GM10248 (cell line): Measurements from ENCODE around the gene ANXA7.
A peak's percentile ranks its signal among the peaks of the same experiment; 100 is the strongest.
"Not testable (repeated sequence)": the region's sequence is repeated elsewhere in the genome, so short reads cannot be mapped to it uniquely, and the experiment has no call there.

Source experiments
- CTCF ChIA-PET: fragments of 300-600 bp; sonication (Branson Sonifier 250); formaldehyde crosslinking; extraction: SDS; loops from one replicate; lab custom pipeline; 2021; ENCODE audit warnings: antibody characterized with exemption; lab: Yijun Ruan, JAX
- POLR2A ChIA-PET: fragments of 350-650 bp; sonication (Branson Sonifier 250); formaldehyde crosslinking; extraction: SDS; loops from one replicate; lab custom pipeline; 2020; ENCODE audit warnings: antibody characterized with exemption; lab: Yijun Ruan, JAX
- DNase-seq: peaks from one replicate; pipeline ENCODE4 v3.0.0; 2012; ENCODE audit errors: extremely low spot score
- CTCF ChIP-seq: IDR thresholded peaks from 2 replicates; pipeline ENCODE4 v1.5.1; 2012; ENCODE audit warnings: mild to moderate bottlenecking, low read depth; ENCODE audit errors: extremely low read depth, missing control alignments, control extremely low read depth

ANXA7 gene

GRCh38 chr10:73399063-73399462 is 14.8 kb downstream of the ANXA7 start:
- DNase-seq = no peak
- no peak for TF ChIP-seq CTCF
- CTCF ChIA-PET = interaction anchor here (1.1 kb wide), 1 partner anchor 22 kb away, joined by 3 read pairs; no protein-coding TSS in a partner anchor
- POLR2A ChIA-PET = no interaction called here

- DNase-seq = no peak
- CTCF ChIA-PET = interaction anchor here (1.1 to 1.4 kb wide), 2 partner anchors 15 to 66 kb away, joined by 3 to 4 read pairs; no protein-coding TSS in a partner anchor
- POLR2A ChIA-PET = no interaction called here
- TF ChIP-seq CTCF = no peak
These were observed 15.8 kb downstream of the ANXA7 start for GRCh38 chr10:73398024-73398423.

- POLR2A ChIA-PET, CTCF ChIA-PET, DNase-seq: not testable (repeated sequence)
These were observed 19.5 kb downstream of the ANXA7 start for GRCh38 chr10:73394325-73394724.

GRCh38 chr10:73388228-73388627 is 25.6 kb downstream of the ANXA7 start:
- TF ChIP-seq CTCF = no peak
- ChIA-PET CTCF (no interaction called here), POLR2A (no interaction called here)
- DNase-seq = no peak

- TF ChIP-seq CTCF = no peak
- ChIA-PET CTCF (interaction anchor here (1.0 kb wide), 1 partner anchor 11 kb away, joined by 4 read pairs; no protein-coding TSS in a partner anchor), POLR2A (no interaction called here)
- DNase-seq = no peak
These were observed 27.3 kb downstream of the ANXA7 start for GRCh38 chr10:73386583-73386982.

- CTCF ChIA-PET = interaction anchor here (1.2 to 1.6 kb wide), 2 partner anchors 15 to 23 kb away, joined by 3 to 4 read pairs; no protein-coding TSS in a partner anchor
- peak; percentile 24 for DNase-seq
- POLR2A ChIA-PET = interaction anchor here (0.5 kb wide), 1 partner anchor 9 kb away, joined by 5 read pairs; no protein-coding TSS in a partner anchor
- no peak for TF ChIP-seq CTCF
These were observed 34.7 kb downstream of the ANXA7 start for GRCh38 chr10:73379064-73379748.

GRCh38 chr10:73376679-73377078 is 37.2 kb downstream of the ANXA7 start:
- TF ChIP-seq CTCF = no peak
- CTCF ChIA-PET = interaction anchor here (1.3 kb wide), 1 partner anchor 10 kb away, joined by 4 read pairs; no protein-coding TSS in a partner anchor
- POLR2A ChIA-PET = no interaction called here
- DNase-seq = no peak
